HL-60/S4 (cell line): ENCODE results near the gene CCDC24.

Experiments
- in situ Hi-C: fragments of 300-500 bp; cut with MboI; formaldehyde crosslinking; loops from 2 replicates; pipeline ENCODE4 v1.14.3; 2022; ENCODE audit warnings: low sequenced_read_pairs

The CCDC24 gene

GRCh38 chr1:43991476-43992231 lies at the start of gene CCDC24:
TSS of gene CCDC24 (plus strand) at chr1:43991599. CDS start at chr1:43991879, 280 bp downstream.
- in situ Hi-C loops: no loop called here

GRCh38 chr1:43942411-43942810 lies 49.0 kb upstream of the CCDC24 start:
- in situ Hi-C loops: loop anchor here (25.0 kb wide), 2 partner anchors 405 to 705 kb away; partner anchors contain the start of gene PTPRF

- in situ Hi-C loops: loop anchor here (25.0 kb wide), 2 partner anchors 408 to 708 kb away; partner anchors contain the start of gene PTPRF
These were observed 46.5 kb upstream of the CCDC24 start for GRCh38 chr1:43944860-43945259.

- in situ Hi-C loops: loop anchor here (25.0 kb wide), 2 partner anchors 408 to 708 kb away; partner anchors contain the start of gene PTPRF
These were observed 45.6 kb upstream of the CCDC24 start for GRCh38 chr1:43945674-43946235.

- in situ Hi-C loops: loop anchor here (25.0 kb wide), 2 partner anchors 409 to 709 kb away; partner anchors contain the start of gene PTPRF
These were observed 45.0 kb upstream of the CCDC24 start, which contains the start of gene IPO13 for GRCh38 chr1:43946236-43947060. TSS of gene IPO13 (plus strand) at chr1:43946950. CDS start at chr1:43947601, 651 bp downstream.

- in situ Hi-C loops: loop anchor here (25.0 kb wide), 2 partner anchors 410 to 710 kb away; partner anchors contain the start of gene PTPRF
These were observed 44.1 kb upstream of the CCDC24 start for GRCh38 chr1:43947061-43947873.

GRCh38 chr1:43947874-43948437 lies 43.4 kb upstream of the CCDC24 start:
- in situ Hi-C loops: loop anchor here (25.0 kb wide), 2 partner anchors 411 to 711 kb away; partner anchors contain the start of gene PTPRF

GRCh38 chr1:43949678-43950077 lies 41.7 kb upstream of the CCDC24 start:
- in situ Hi-C loops: loop anchor here (25.0 kb wide), 2 partner anchors 412 to 712 kb away; partner anchors contain the start of gene PTPRF

GRCh38 chr1:43951021-43951985 lies 40.1 kb upstream of the CCDC24 start:
- in situ Hi-C loops: no loop called here

GRCh38 chr1:43952731-43953346 lies 38.6 kb upstream of the CCDC24 start:
- in situ Hi-C loops: no loop called here

GRCh38 chr1:43953361-43953760 lies 38.0 kb upstream of the CCDC24 start:
- in situ Hi-C loops: no loop called here

- in situ Hi-C loops: no loop called here
These were observed 37.4 kb upstream of the CCDC24 start for GRCh38 chr1:43954036-43954435.

- in situ Hi-C loops: no loop called here
These were observed 35.2 kb upstream of the CCDC24 start for GRCh38 chr1:43956234-43956633.

- in situ Hi-C loops: no loop called here
These were observed 33.9 kb upstream of the CCDC24 start for GRCh38 chr1:43957407-43958040.

GRCh38 chr1:43958351-43959255 lies 32.8 kb upstream of the CCDC24 start:
- in situ Hi-C loops: no loop called here

- in situ Hi-C loops: no loop called here
These were observed 30.6 kb upstream of the CCDC24 start for GRCh38 chr1:43960798-43961197.

GRCh38 chr1:43961692-43962091 lies 29.7 kb upstream of the CCDC24 start:
- in situ Hi-C loops: no loop called here
